Brain microvascular endothelial cell (primary cell): ENCODE measurements around the gene PRKG1.
"Not testable (repeated sequence)": the region's sequence is repeated elsewhere in the genome, so short reads cannot be mapped to it uniquely, and the experiment has no call there.

Experiments used
- DNase-seq: peaks from one replicate; pipeline ENCODE4 v3.0.0-alpha.2; 2020
- H3K27ac ChIP-seq: fragments of 250-450 bp; sonication (Bioruptor Pico); 2 replicates; pipeline ENCODE4 v1.5.1; 2020; ENCODE audit warnings: mild to moderate bottlenecking, moderate library complexity
- H3K27me3 ChIP-seq: fragments of 250-450 bp; sonication (Bioruptor Pico); replicated peaks from 2 replicates; pipeline ENCODE4 v1.5.1; 2020; ENCODE audit warnings: mild to moderate bottlenecking
- H3K36me3 ChIP-seq: fragments of 250-450 bp; sonication (Bioruptor Pico); replicated peaks from 2 replicates; pipeline ENCODE4 v1.5.1; 2020; ENCODE audit warnings: mild to moderate bottlenecking
- H3K4me3 ChIP-seq: 2 replicates; pipeline ENCODE4 v1.5.1; 2011; ENCODE audit warnings: low read depth, mild to moderate bottlenecking, control low read depth, low read length, moderate library complexity
- CTCF ChIP-seq: IDR thresholded peaks from 2 replicates; pipeline ENCODE4 v1.5.1; 2011; ENCODE audit warnings: low read depth, mild to moderate bottlenecking, moderate library complexity, low read length, control low read depth, inconsistent platforms; ENCODE audit errors: missing control alignments
- in situ Hi-C: cut with HindIII; loops from 2 replicates; pipeline ENCODE4 v1.10.0; 2017; ENCODE audit warnings: low sequenced_read_pairs, low pct_ligation_motif_present

Gene PRKG1

GRCh38 chr10:51260376-51260775 lies 186.1 kb downstream of the PRKG1 start:
- no peak for TF ChIP-seq CTCF
- H3K27ac ChIP-seq, result no peak overlapping the region
- no peak for DNase-seq
- in situ Hi-C loops, result no loop called here
- H3K4me3 ChIP-seq, result no peak overlapping the region
- no peaks in the 10 kb centered on the region for H3K27me3 ChIP-seq
- H3K36me3 ChIP-seq, result no peaks in the 10 kb centered on the region

- DNase-seq, result no peak
- Histone ChIP-seq H3K36me3 (no peaks in the 10 kb centered on the region), H3K4me3 (no peak overlapping the region), H3K27me3 (no peaks in the 10 kb centered on the region), H3K27ac (no peak overlapping the region)
- in situ Hi-C loops, result no loop called here
- no peak for TF ChIP-seq CTCF
Observed at GRCh38 chr10:51266496-51266895, 192.2 kb downstream of the PRKG1 start.

GRCh38 chr10:51267980-51268570 lies 193.8 kb downstream of the PRKG1 start:
- DNase-seq, H3K4me3 ChIP-seq, H3K27me3 ChIP-seq, H3K27ac ChIP-seq, H3K36me3 ChIP-seq, in situ Hi-C loops: not testable (repeated sequence)

GRCh38 chr10:51269821-51270220 lies 195.5 kb downstream of the PRKG1 start:
- DNase-seq, result peak; percentile 54
- no peaks in the 10 kb centered on the region for H3K36me3 ChIP-seq
- no peak for TF ChIP-seq CTCF
- no peak overlapping the region for H3K27ac ChIP-seq
- no peak overlapping the region for H3K4me3 ChIP-seq
- in situ Hi-C loops, result no loop called here
- no peaks in the 10 kb centered on the region for H3K27me3 ChIP-seq

- DNase-seq, result no peak
- H3K27me3 ChIP-seq, result no peaks in the 10 kb centered on the region
- no peak overlapping the region for H3K27ac ChIP-seq
- in situ Hi-C loops, result no loop called here
- no peak for TF ChIP-seq CTCF
- no peak overlapping the region for H3K4me3 ChIP-seq
- no peaks in the 10 kb centered on the region for H3K36me3 ChIP-seq
Observed at GRCh38 chr10:51270936-51271530, 196.7 kb downstream of the PRKG1 start.

GRCh38 chr10:51272099-51272498 lies 197.8 kb downstream of the PRKG1 start:
- H3K36me3 ChIP-seq, H3K27ac ChIP-seq, in situ Hi-C loops, DNase-seq, H3K27me3 ChIP-seq, H3K4me3 ChIP-seq: not testable (repeated sequence)

- Histone ChIP-seq H3K36me3 (no peaks in the 10 kb centered on the region), H3K4me3 (no peak overlapping the region), H3K27me3 (no peaks in the 10 kb centered on the region), H3K27ac (no peak overlapping the region)
- no peak for DNase-seq
- TF ChIP-seq CTCF, result no peak
- in situ Hi-C loops, result no loop called here
Observed at GRCh38 chr10:51272555-51272954, 198.3 kb downstream of the PRKG1 start.
